H9 (cell line): Measurements from ENCODE around the gene CAPG. TPM values are rescaled to one million over a fixed set of nuclear protein-coding genes. Genes with fewer than 3 reads are reported as not detected.

Source experiments
- DNase-seq: peaks from one replicate; pipeline ENCODE4 v3.0.0-alpha.2; 2017
- H2AFZ ChIP-seq: one replicate; pipeline ENCODE4 v1.6.1; 2013; ENCODE audit warnings: mild to moderate bottlenecking, low read length, control low read depth, moderate library complexity
- H2AK5ac ChIP-seq: 2 replicates; pipeline ENCODE4 v1.6.1; 2013; ENCODE audit warnings: low read length, control low read depth, mixed read lengths; ENCODE audit not compliant: insufficient read length
- H2BK120ac ChIP-seq: one replicate; pipeline ENCODE4 v1.6.1; 2013; ENCODE audit warnings: low read depth, mild to moderate bottlenecking, low read length, control low read depth, inconsistent platforms; ENCODE audit not compliant: poor library complexity, severe bottlenecking
- H2BK12ac ChIP-seq: 2 replicates; pipeline ENCODE4 v1.6.1; 2013; ENCODE audit warnings: low read length, control low read depth, mixed read lengths, low read depth; ENCODE audit not compliant: insufficient read length
- H2BK15ac ChIP-seq: 2 replicates; pipeline ENCODE4 v1.6.1; 2013; ENCODE audit warnings: low read depth, low read length, control low read depth
- H2BK20ac ChIP-seq: one replicate; pipeline ENCODE4 v1.6.1; 2013; ENCODE audit warnings: low read depth, mild to moderate bottlenecking, low read length, control low read depth, inconsistent platforms; ENCODE audit not compliant: poor library complexity, severe bottlenecking
- H2BK5ac ChIP-seq: 2 replicates; pipeline ENCODE4 v1.6.1; 2013; ENCODE audit warnings: low read length, control low read depth, mixed read lengths; ENCODE audit not compliant: insufficient read length
- H3K14ac ChIP-seq: 2 replicates; pipeline ENCODE4 v1.6.1; 2013; ENCODE audit warnings: low read length, control low read depth; ENCODE audit not compliant: insufficient read depth
- H3K18ac ChIP-seq: 2 replicates; pipeline ENCODE4 v1.6.1; 2013; ENCODE audit warnings: low read depth, mild to moderate bottlenecking, mixed read lengths, low read length, control low read depth; ENCODE audit not compliant: insufficient read length
- H3K23ac ChIP-seq: 2 replicates; pipeline ENCODE4 v1.6.1; 2013; ENCODE audit warnings: low read length, control low read depth, mixed read lengths, low read depth; ENCODE audit not compliant: insufficient read length
- H3K23me2 ChIP-seq: 2 replicates; pipeline ENCODE4 v1.6.1; 2013; ENCODE audit warnings: low read depth, mild to moderate bottlenecking, mixed read lengths, low read length, control low read depth; ENCODE audit not compliant: insufficient read length, poor library complexity, severe bottlenecking
- H3K27ac ChIP-seq: 2 replicates; pipeline ENCODE4 v1.5.1; 2013; ENCODE audit warnings: low read length, control low read depth, mixed read lengths, low read depth; ENCODE audit not compliant: insufficient read length
- H3K27me3 ChIP-seq: 2 replicates; pipeline ENCODE4 v1.6.1; 2013; ENCODE audit warnings: low read length, control low read depth, inconsistent platforms; ENCODE audit not compliant: insufficient read depth
- H3K4ac ChIP-seq: 2 replicates; pipeline ENCODE4 v1.6.1; 2013; ENCODE audit warnings: low read depth, mild to moderate bottlenecking, control low read depth, inconsistent platforms, low read length, moderate library complexity
- H3K4me1 ChIP-seq: 2 replicates; pipeline ENCODE4 v1.6.1; 2013; ENCODE audit warnings: low read length, control low read depth, inconsistent platforms; ENCODE audit not compliant: insufficient read depth
- H3K4me2 ChIP-seq: 2 replicates; pipeline ENCODE4 v1.6.1; 2013; ENCODE audit warnings: low read length, control low read depth, mixed read lengths; ENCODE audit not compliant: insufficient read length, insufficient read depth
- H3K56ac ChIP-seq: 2 replicates; pipeline ENCODE4 v1.6.1; 2013; ENCODE audit warnings: low read depth, mild to moderate bottlenecking, mixed read lengths, low read length, control low read depth; ENCODE audit not compliant: insufficient read length
- H3K79me1 ChIP-seq: 2 replicates; pipeline ENCODE4 v1.6.1; 2013; ENCODE audit warnings: low read depth, mild to moderate bottlenecking, moderate library complexity, low read length, control low read depth, inconsistent platforms; ENCODE audit not compliant: insufficient read depth, poor library complexity, severe bottlenecking
- H3K79me2 ChIP-seq: 2 replicates; pipeline ENCODE4 v1.6.1; 2013; ENCODE audit warnings: low read length, control low read depth, inconsistent platforms; ENCODE audit not compliant: insufficient read depth
- H3K9ac ChIP-seq: 2 replicates; pipeline ENCODE4 v1.6.1; 2013; ENCODE audit warnings: low read length, control low read depth, mixed read lengths; ENCODE audit not compliant: insufficient read length; ENCODE audit errors: extremely low read depth
- H3K9me3 ChIP-seq: one replicate; pipeline ENCODE4 v1.6.1; 2013; ENCODE audit warnings: low read depth, low read length, inconsistent platforms; ENCODE audit not compliant: control insufficient read depth
- H3T11ph ChIP-seq: one replicate; pipeline ENCODE4 v1.6.1; 2013; ENCODE audit warnings: mild to moderate bottlenecking, low read length, control low read depth, inconsistent platforms
- H4K20me1 ChIP-seq: one replicate; pipeline ENCODE4 v1.6.1; 2013; ENCODE audit not compliant: control insufficient read depth, insufficient read length, insufficient read depth
- H4K5ac ChIP-seq: 2 replicates; pipeline ENCODE4 v1.6.1; 2013; ENCODE audit warnings: low read depth, mild to moderate bottlenecking, mixed read lengths, low read length, control low read depth; ENCODE audit not compliant: insufficient read length
- H4K8ac ChIP-seq: replicated peaks from 2 replicates; pipeline ENCODE4 v1.6.1; 2013; ENCODE audit warnings: low read length, control low read depth, mixed read lengths, low read depth; ENCODE audit not compliant: insufficient read length
- H4K91ac ChIP-seq: 2 replicates; pipeline ENCODE4 v1.6.1; 2013; ENCODE audit warnings: low read depth, mild to moderate bottlenecking, moderate library complexity, mixed read lengths, low read length, control low read depth; ENCODE audit not compliant: insufficient read length
- H3K27ac Mint-ChIP-seq, 3 experiments: 2 replicates in 2 of 3; 3 replicates in 1 of 3; pipeline ENCODE4 v1.8.0; 2020 to 2021; ENCODE audit warnings: mixed read lengths in 3 of 3, mild to moderate bottlenecking in 1 of 3, moderate library complexity in 1 of 3
- H3K27me3 Mint-ChIP-seq: 2 replicates; pipeline ENCODE4 v1.8.0; 2021; ENCODE audit warnings: low read depth, mild to moderate bottlenecking, moderate library complexity, mixed read lengths
- H3K36me3 Mint-ChIP-seq, 3 experiments: 2 replicates in 2 of 3; 3 replicates in 1 of 3; pipeline ENCODE4 v1.8.0; 2020 to 2021; ENCODE audit warnings: low read depth in 3 of 3, mixed read lengths in 3 of 3; ENCODE audit not compliant: insufficient read depth in 1 of 3
- H3K4me1 Mint-ChIP-seq, 2 experiments: 2 replicates each; pipeline ENCODE4 v1.8.0; 2020; ENCODE audit warnings: mixed read lengths in 2 of 2
- H3K4me3 Mint-ChIP-seq, 2 experiments: 2 replicates in 1 of 2; 3 replicates in 1 of 2; pipeline ENCODE4 v1.8.0; 2020 to 2021; ENCODE audit warnings: mild to moderate bottlenecking in 2 of 2, mixed read lengths in 2 of 2, moderate library complexity in 1 of 2
- H3K9me3 Mint-ChIP-seq, 2 experiments: 2 replicates in 1 of 2; 3 replicates in 1 of 2; pipeline ENCODE4 v1.8.0; 2020; ENCODE audit warnings: mild to moderate bottlenecking in 2 of 2, mixed read lengths in 2 of 2, moderate library complexity in 1 of 2
- CTCF ChIP-seq: fragments of 200-600 bp; sonication (generic); conservative IDR thresholded peaks from 3 replicates; pipeline ENCODE4 v1.8.0; 2021; ENCODE audit warnings: antibody characterized with exemption, mild to moderate bottlenecking
- WGBS: extraction: QIAGEN DNeasy Blood & Tissue Kit; methylation state at CpG from one replicate; pipeline ENCODE4 v1.1.7; 2013; ENCODE audit warnings: missing lambda C conversion rate, low lambda C conversion rate, mixed read lengths; ENCODE audit not compliant: insufficient read length; ENCODE audit errors: extremely low coverage; 5-methylcytosine and 5-hydroxymethylcytosine counted together
- total RNA-seq: library from RNA; stranded (reverse); gene quantifications from 2 replicates; pipeline ENCODE4 v1.2.1, GENCODE V29; 2021

The CAPG gene
- total RNA-seq, 1 experiment from 2014 or later = 72.8 TPM

DNA sequence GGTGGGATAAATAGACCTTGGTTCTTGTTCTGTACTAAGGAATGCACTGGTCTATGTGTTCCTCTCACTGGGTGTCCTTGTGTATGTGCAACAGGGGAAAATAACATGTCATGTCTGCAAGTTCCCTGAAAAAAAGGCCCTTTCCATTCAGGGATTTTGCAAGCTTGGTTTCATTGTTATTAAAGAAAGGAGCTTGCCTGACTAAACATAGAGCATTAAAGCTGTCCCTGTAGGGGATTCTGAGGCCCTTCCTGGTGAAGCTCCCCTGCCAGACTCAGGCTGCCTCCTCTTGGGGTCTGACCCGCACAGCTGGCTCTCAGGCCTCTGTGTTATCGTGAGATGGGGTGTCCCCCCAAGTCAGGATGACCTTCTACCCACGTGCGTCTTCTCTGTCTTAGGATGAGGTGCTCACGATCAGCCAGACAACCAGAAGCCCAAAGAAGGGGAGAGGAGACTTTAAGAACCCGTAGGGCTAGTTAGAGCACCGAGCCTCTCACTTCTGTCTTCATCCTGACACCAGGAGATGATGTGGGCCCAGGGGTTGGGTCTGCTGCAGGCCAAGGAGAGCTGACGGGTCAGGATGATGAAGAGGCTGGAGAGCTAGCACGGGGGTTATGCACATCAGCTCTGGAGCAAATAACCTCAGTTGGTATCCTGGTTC, 21.2 kb downstream of the CAPG start:
- H3T11ph ChIP-seq = no peak overlapping the region
- Mint-ChIP-seq H3K27ac (peak overlapping the region in 2 of 3 experiments; percentile 32 to 84; a peak in 2 of 7 replicates), H3K4me3 (no peak overlapping the region; a peak in 1 of 5 replicates), H3K36me3 (peaks cover 4 to 12% (median 7%) of the 10 kb centered on the region in 3 experiments; a peak in 5 of 7 replicates), H3K4me1 (peaks cover 13 to 22% of the 10 kb centered on the region in 2 experiments), H3K27me3 (no peaks in the 10 kb centered on the region), H3K9me3 (no peaks in the 10 kb centered on the region)
- DNase-seq = no peak
- no peak overlapping the region for H4K91ac ChIP-seq
- no peaks in the 10 kb centered on the region for H4K20me1 ChIP-seq
- no peaks in the 10 kb centered on the region for H3K27me3 ChIP-seq
- whole genome bisulfite sequencing = no CpG with 5 or more reads among the region's 9 CpGs
- no peak overlapping the region for H3K56ac ChIP-seq
- H2BK5ac ChIP-seq = no peak overlapping the region
- no peaks in the 10 kb centered on the region for H3K79me2 ChIP-seq
- no peak overlapping the region for H2AFZ ChIP-seq
- no peak overlapping the region for H2BK120ac ChIP-seq
- H3K14ac ChIP-seq = no peak overlapping the region
- no peaks in the 10 kb centered on the region for H3K79me1 ChIP-seq
- H2BK12ac ChIP-seq = no peak overlapping the region
- H4K5ac ChIP-seq = no peak overlapping the region
- no peak overlapping the region for H3K27ac ChIP-seq
- H2AK5ac ChIP-seq = no peak overlapping the region
- no peak overlapping the region for H3K9ac ChIP-seq
- no peak overlapping the region for H3K4ac ChIP-seq
- no peaks in the 10 kb centered on the region; the same call in 1 of the 2 replicates for H3K4me1 ChIP-seq
- no peak overlapping the region for H4K8ac ChIP-seq
- no peaks in the 10 kb centered on the region for H3K9me3 ChIP-seq
- no peak overlapping the region for H2BK20ac ChIP-seq
- no peaks in the 10 kb centered on the region for H3K23me2 ChIP-seq
- no peak overlapping the region for H3K23ac ChIP-seq
- TF ChIP-seq CTCF = no peak
- H3K18ac ChIP-seq = no peak overlapping the region
- no peak overlapping the region for H2BK15ac ChIP-seq
- no peak overlapping the region for H3K4me2 ChIP-seq
